Stimulated activated CD8-positive, alpha-beta memory T cell treated with anti-CD3 and anti-CD28 coated beads, Interleukin-12 subunit alpha, Interleukin-12 subunit beta, amount 100 ng/mL, for 1 hour (primary cell): Measurements from ENCODE around the gene KIF26B.

Experiments used
- DNase-seq: peaks from one replicate; pipeline ENCODE4 v3.0.0-alpha.2; 2020; ENCODE audit warnings: low read depth

The KIF26B gene

GRCh38 chr1:245241526-245242130 is 86.8 kb downstream of the KIF26B start:
- DNase-seq: no peak

GRCh38 chr1:245242989-245243388 is 88.2 kb downstream of the KIF26B start:
- no peak for DNase-seq

- DNase-seq: no peak
Observed at GRCh38 chr1:245245021-245245667, 90.4 kb downstream of the KIF26B start.

- no peak for DNase-seq
Observed at GRCh38 chr1:245246433-245246832, 91.6 kb downstream of the KIF26B start.

- DNase-seq: no peak
Observed at GRCh38 chr1:245247356-245247755, 92.6 kb downstream of the KIF26B start.

- DNase-seq: no peak
Observed at GRCh38 chr1:245247801-245248200, 93.0 kb downstream of the KIF26B start.

- no peak for DNase-seq
Observed at GRCh38 chr1:245248231-245248731, 93.5 kb downstream of the KIF26B start.

- DNase-seq: no peak
Observed at GRCh38 chr1:245255783-245256182, 101.0 kb downstream of the KIF26B start.

- no peak for DNase-seq
Observed at GRCh38 chr1:245256528-245256927, 101.7 kb downstream of the KIF26B start.

GRCh38 chr1:245258271-245258920 is 103.6 kb downstream of the KIF26B start:
- no peak for DNase-seq

- DNase-seq: no peak
Observed at GRCh38 chr1:245260110-245260882, 105.5 kb downstream of the KIF26B start.

- DNase-seq: no peak
Observed at GRCh38 chr1:245260883-245261282, 106.1 kb downstream of the KIF26B start.

- no peak for DNase-seq
Observed at GRCh38 chr1:245261786-245262185, 107.0 kb downstream of the KIF26B start.

- no peak for DNase-seq
Observed at GRCh38 chr1:245263529-245264095, 108.8 kb downstream of the KIF26B start.

GRCh38 chr1:245264226-245264625 is 109.4 kb downstream of the KIF26B start:
- DNase-seq: no peak

- no peak for DNase-seq
Observed at GRCh38 chr1:245266105-245266504, 111.3 kb downstream of the KIF26B start.

GRCh38 chr1:245270063-245270462 is 115.3 kb downstream of the KIF26B start:
- no peak for DNase-seq

GRCh38 chr1:245270972-245271371 is 116.2 kb downstream of the KIF26B start:
- no peak for DNase-seq

GRCh38 chr1:245272676-245273075 is 117.9 kb downstream of the KIF26B start:
- no peak for DNase-seq

GRCh38 chr1:245276445-245276844 is 121.7 kb downstream of the KIF26B start:
- DNase-seq: no peak

- no peak for DNase-seq
Observed at GRCh38 chr1:245277276-245277675, 122.5 kb downstream of the KIF26B start.

- no peak for DNase-seq
Observed at GRCh38 chr1:245278846-245279245, 124.1 kb downstream of the KIF26B start.
